GF-D8 (cell line): ENCODE measurements around the gene FHOD1.

Source experiments
- DNase-seq: peaks from one replicate; lab custom pipeline; 2025; lab: John Stamatoyannopoulos, UW

Gene FHOD1

GRCh38 chr16:67230809-67231660, 16.2 kb downstream of the FHOD1 start:
- DNase-seq, result no peak

- no peak for DNase-seq
Measured at GRCh38 chr16:67229906-67230808, 17.1 kb downstream of the FHOD1 start.

DNA sequence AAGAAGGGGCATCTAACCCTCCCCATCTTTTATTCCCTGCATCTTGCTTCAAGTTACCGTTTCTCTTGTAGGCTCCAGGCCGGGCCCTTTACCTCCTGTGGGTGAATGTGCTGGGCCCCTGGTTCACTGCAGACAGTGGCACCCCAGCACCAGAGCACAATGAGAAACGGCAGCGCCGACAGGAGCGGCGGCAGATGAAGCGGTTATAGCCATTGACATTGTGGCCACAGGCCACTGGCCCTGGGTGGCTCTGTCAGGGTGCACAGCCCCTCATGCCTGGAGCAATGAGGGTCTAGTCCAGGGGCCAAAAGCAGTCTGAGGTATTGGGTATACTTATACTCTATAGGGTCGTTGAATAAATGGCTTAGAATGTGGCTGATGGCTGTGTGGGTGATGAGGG, 18.4 kb downstream of the FHOD1 start:
- no peak for DNase-seq

- DNase-seq, result no peak
Measured at GRCh38 chr16:67228034-67228785, 19.1 kb downstream of the FHOD1 start.

DNA sequence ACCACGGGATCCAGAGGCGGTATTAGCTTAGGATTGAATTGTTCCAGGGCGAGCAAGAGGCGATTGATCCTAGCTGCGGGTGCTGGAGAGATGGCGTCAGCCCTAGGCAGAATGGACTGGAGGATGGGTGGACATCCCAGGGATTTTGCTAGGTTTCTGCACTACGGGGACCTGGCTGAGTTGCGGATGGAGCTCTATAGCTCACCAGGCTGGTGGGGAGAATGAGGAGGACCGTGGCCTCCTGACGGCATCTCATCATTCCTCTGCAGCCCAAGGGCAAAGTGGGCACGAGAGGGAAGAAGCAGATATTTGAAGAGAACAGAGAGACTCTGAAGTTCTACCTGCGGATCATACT, 19.7 kb downstream of the FHOD1 start:
- no peak for DNase-seq

DNA sequence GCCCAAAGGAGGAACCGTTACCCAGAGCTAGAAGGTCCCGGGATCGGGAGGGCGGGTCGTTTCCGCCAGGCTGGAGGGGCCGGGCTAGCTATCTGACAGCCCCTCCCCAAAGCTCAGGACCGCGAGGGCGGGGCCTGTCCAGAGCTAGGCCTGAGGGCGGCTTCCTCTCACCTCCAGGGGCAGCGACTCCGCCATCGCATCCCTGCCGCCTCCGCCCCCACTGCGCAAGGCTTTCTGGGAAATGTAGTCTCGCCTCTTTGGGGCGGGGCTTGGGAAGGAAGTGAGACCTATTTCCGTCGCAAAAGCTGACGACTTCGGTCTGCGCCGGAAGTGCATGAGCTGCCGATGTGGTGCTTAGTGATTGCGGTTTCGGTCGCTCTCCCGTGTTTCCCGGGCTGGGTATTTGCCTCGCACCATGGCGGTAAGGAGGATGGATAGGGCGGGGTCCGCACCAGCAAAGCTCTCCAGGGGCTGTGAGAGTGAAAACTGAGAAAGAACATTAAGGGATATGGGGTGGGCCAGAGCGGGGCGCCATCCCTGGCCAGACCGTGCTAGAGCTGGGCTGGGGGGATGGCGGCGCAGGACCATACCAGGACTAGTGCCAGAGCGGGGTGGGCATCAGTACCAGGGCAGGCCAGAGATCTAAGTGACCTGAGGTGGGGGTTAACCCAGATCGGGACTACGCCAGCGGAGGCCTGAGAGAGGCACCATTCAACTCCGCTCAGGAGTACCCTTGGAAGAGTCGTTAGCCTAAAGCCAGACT, 20.3 kb downstream of the FHOD1 start, which contains the start of gene TMEM208:
TMEM208 (plus strand) TSS at position 327 of the 763 bp plus-strand sequence; CDS start at position 416, 89 bp downstream.
- peak; percentile 90 for DNase-seq

GRCh38 chr16:67226295-67226803, 20.9 kb downstream of the FHOD1 start:
- no peak for DNase-seq

- no peak for DNase-seq
Measured at GRCh38 chr16:67223992-67224391, 23.3 kb downstream of the FHOD1 start.

- peak; percentile 71 for DNase-seq
Measured at GRCh38 chr16:67216612-67217490, 30.4 kb downstream of the FHOD1 start.

DNA sequence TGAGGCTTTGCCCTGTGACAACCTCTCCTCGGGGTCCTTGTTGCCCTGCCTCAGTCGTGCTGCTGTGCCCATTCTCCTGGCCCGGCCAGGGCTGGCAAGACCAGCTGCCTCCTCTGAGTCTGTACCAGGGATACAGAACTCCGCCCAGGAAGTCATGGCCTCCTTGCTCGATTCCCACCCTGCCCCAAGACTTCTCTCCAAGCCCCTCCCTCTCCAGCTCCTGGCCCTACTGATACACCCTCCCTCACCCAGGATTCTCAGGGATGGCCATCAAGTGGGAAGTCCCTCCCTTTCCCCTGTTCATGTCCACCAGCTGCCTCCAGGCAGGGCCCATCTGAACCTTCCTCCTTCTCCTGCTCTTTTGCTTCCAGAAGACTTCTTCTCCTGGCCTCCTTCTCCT, 31.6 kb downstream of the FHOD1 start:
- peak; percentile 33 for DNase-seq

DNA sequence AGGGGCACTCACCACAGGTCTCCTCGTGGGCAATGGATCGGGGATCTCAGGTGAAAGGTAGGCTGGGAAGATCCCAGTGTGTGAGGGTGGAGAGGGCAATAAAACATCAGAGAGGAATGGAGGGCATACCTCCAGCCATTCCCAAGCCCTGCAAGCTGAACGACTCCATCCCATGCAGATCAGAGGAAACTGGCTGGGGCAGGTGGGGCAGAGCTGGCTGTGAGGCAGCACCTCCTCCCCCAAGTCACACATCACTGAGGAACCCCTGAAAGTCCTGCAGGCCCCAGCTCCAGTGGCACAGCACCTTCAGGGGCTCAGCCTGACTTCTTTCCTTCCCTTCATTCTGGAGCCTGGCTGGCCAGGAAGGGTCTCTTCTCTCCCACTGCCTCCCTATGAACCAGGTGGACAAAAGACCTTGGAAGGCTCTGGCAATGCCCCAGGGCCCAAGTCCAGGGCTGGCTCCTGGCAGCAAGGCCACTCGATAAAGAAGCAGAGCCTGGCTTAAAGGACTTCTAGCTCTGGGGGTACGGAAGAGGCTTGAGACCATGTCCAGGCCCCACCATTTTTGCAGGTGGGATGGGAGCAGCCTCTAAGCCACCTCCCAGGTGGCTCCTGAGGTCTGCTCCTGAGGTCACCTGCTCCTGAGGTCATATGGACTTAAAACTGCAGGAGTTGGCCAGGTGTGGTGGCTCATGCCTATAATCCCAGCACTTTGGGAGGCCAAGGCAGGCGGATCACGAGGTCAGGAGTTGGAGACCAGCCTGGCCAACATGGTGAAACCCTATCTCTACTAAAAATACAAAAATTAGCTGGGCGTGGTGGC, 33.9 kb downstream of the FHOD1 start:
- DNase-seq, result no peak

DNA sequence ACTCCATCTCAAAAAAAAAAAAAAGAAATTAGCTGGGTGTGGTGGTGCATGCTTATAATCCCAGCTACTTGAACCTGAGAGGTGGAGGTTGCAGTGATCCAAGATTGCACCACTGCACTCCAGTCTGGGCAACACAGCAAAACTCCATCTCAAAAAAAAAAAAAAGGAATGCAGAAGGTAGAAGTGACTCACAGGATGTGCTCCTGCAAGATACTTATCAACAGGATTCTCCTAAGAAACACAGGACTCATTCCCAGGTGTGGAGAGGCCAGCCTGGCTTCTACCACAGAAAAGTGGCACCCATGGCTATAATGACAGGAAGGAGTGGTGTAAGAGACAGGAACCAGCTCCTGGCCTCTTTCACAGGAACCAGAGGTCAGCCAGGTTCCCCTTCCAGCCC, 34.5 kb downstream of the FHOD1 start:
- no peak for DNase-seq

- DNase-seq, result no peak
Measured at GRCh38 chr16:67211674-67212073, 35.6 kb downstream of the FHOD1 start.

GRCh38 chr16:67210069-67210937, 37.0 kb downstream of the FHOD1 start:
- no peak for DNase-seq

DNA sequence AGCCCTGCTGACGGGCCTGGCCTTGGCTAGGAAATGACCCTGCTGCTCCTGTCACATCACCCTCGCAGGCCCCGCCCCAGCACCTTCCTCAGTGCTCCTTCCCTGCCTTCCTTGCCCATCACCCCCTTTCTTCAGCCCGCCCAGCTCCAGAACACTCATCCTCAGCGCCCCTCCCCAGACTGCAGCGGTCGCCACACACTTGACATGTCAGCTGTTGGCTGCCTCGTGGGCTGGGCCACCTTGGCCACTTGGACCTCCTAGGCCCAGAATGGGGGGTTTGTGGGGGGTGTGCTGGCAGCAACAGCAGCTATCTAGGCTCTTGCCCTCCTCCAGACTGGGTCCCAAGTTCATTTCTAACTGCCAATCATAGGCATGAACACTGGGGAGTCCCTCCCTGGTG, 37.7 kb downstream of the FHOD1 start:
- DNase-seq, result no peak

GRCh38 chr16:67208154-67208896, 39.0 kb downstream of the FHOD1 start:
- DNase-seq, result no peak

GRCh38 chr16:67207249-67208091, 39.8 kb downstream of the FHOD1 start:
- DNase-seq, result no peak
